HEK293T (cell line): ENCODE results near the gene CNFN.

ENCODE experiments used
- ARNT ChIP-seq: fragments of 450-650 bp; IDR thresholded peaks from 2 replicates; pipeline ENCODE4 v1.6.1; 2017; ENCODE audit warnings: mild to moderate bottlenecking
- BHLHE40 ChIP-seq: fragments of 450-650 bp; IDR thresholded peaks from 2 replicates; pipeline ENCODE4 v1.6.1; 2016; ENCODE audit warnings: mild to moderate bottlenecking, moderate library complexity, borderline replicate concordance
- ELF4 ChIP-seq: fragments of 450-650 bp; IDR thresholded peaks from 2 replicates; pipeline ENCODE4 v1.6.1; 2017; ENCODE audit warnings: antibody characterized with exemption
- FOXA1 ChIP-seq: fragments of 450-650 bp; IDR thresholded peaks from 2 replicates; pipeline ENCODE4 v1.6.1; 2016; ENCODE audit warnings: mild to moderate bottlenecking
- FOXK2 ChIP-seq: fragments of 450-650 bp; IDR thresholded peaks from 2 replicates; pipeline ENCODE4 v1.6.1; 2016; ENCODE audit warnings: mild to moderate bottlenecking
- FOXM1 ChIP-seq: fragments of 450-650 bp; IDR thresholded peaks from 2 replicates; pipeline ENCODE4 v1.6.1; 2017; ENCODE audit warnings: mild to moderate bottlenecking, borderline replicate concordance
- L3MBTL2 ChIP-seq: fragments of 450-650 bp; conservative IDR thresholded peaks from 2 replicates; pipeline ENCODE4 v1.6.1; 2016; ENCODE audit warnings: mild to moderate bottlenecking
- NFRKB ChIP-seq: fragments of 450-650 bp; IDR thresholded peaks from 2 replicates; pipeline ENCODE4 v1.6.1; 2016; ENCODE audit warnings: mild to moderate bottlenecking, moderate library complexity
- SP1 ChIP-seq: fragments of 450-650 bp; IDR thresholded peaks from 2 replicates; pipeline ENCODE4 v1.6.1; 2017
- SUZ12 ChIP-seq: fragments of 450-650 bp; IDR thresholded peaks from 2 replicates; pipeline ENCODE4 v1.6.1; 2016; ENCODE audit warnings: mild to moderate bottlenecking
- TARDBP ChIP-seq: fragments of 450-650 bp; IDR thresholded peaks from 2 replicates; pipeline ENCODE4 v1.6.1; 2016

- no peak for TF ChIP-seq BHLHE40
- TF ChIP-seq NFRKB: no peak
- TF ChIP-seq SUZ12: no peak
- no peak for TF ChIP-seq TARDBP
- TF ChIP-seq L3MBTL2: no peak
- no peak for TF ChIP-seq ARNT
- no peak for TF ChIP-seq FOXA1
- TF ChIP-seq FOXK2: no peak
- TF ChIP-seq FOXM1: no peak
- no peak for TF ChIP-seq SP1
- TF ChIP-seq ELF4: no peak
Measured at GRCh38 chr19:42409477-42409876, 19.4 kb upstream of the CNFN start.
